Measurements from ENCODE around the gene TMEM158. TPM values are rescaled to one million over a fixed set of nuclear protein-coding genes. Genes with fewer than 3 reads are reported as not detected.

TMEM158 gene
- total RNA-seq, 1 experiment from 2014 or later = 0.15 TPM

DNA sequence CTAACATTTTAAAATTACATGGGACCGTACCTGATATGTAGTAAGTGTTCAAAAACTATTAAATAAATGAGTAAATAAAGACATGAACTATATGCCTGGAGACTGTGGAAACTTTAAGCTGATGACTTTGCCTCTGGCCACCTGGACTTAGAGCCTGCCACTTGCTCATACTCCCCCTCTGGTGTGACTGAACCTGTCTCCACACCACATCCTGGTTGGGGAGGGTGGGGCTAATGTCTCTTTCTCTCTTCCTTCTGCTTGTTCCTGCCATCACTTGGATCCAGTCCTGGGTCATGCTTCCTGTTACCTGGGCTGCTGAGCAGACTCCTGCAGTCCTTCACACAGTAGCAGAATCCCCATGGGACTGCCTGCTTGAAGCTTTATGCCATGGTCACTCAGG, 8.2 kb upstream of the TMEM158 start:
- DNase-seq (ENCODE audit: low spot score) = no peak

DNA sequence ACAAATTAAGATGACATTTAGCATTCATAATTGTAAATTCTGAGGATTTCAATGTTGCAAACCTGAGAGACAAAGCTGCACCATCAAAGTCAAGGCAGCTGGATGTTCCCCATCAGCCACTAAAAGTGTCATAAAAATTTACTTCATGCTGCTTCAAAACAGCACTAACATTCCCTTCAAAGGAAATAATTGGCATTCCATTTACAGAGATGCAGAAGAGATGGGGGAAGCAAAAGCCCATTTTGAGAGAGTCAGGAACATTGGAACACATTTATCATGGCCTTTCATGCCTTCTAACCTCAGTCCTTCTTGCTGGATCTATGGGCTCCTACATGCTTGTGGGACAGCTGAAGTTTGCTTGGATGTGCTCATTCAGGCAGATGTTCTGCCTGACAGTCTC, 6.4 kb upstream of the TMEM158 start:
- DNase-seq (ENCODE audit: low spot score) = no peak

DNA sequence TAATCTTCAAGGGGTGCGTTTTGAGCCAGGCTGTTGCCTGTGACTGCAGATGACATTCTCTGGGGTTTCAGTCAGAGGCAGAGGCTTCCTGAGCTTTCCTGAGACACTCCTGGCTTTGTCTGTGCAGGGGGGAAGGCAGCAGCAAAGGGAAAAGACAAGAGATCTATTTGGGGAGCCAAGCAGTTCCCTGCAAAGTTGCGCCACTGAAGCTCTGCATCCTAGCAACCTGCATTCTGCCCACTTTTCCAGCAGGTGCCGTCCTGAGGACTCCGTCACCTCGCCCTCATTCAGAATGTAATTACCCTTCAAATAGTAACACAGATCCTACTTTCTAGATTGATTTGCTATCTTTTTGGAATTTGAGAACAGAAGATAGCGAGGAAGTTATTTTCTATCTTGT, 1.9 kb upstream of the TMEM158 start:
- peak; percentile 21 for DNase-seq (ENCODE audit: low spot score)

DNA sequence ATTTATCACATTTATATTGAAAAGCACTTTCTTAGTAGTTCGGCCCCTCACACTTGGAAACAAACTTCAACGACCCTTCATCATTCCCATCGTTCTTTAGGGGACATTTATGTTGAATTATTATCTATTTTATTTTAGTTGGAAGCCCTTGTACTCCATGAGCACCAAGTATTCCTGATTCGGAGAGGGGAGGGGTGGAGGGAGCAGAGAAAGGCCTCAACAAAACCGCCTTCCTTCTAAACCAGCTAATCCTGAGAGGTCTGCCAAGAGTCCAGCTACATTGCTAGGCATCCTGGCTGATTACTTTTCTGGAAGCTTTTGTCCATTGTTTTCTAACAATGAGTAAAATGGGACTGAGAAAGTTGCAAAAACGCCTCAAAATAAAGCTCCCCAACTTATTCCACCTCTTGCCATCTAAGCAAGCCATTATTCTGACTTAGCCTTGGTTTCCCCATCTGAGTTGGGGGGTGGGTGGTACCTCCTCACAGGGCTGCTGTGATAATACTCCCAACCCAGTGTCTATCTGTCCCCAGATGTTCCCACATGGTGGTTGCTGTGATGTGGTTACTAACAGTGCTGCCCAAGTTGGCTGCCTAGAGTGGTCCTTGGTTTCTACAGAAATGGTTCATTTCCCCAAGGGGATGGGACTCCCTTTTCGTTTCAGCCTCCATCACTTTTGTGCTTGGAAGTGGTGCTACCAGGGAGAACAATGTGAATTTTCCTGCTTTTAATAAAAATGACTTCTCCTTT, 1.2 kb upstream of the TMEM158 start:
- no peak for DNase-seq (ENCODE audit: low spot score)

DNA sequence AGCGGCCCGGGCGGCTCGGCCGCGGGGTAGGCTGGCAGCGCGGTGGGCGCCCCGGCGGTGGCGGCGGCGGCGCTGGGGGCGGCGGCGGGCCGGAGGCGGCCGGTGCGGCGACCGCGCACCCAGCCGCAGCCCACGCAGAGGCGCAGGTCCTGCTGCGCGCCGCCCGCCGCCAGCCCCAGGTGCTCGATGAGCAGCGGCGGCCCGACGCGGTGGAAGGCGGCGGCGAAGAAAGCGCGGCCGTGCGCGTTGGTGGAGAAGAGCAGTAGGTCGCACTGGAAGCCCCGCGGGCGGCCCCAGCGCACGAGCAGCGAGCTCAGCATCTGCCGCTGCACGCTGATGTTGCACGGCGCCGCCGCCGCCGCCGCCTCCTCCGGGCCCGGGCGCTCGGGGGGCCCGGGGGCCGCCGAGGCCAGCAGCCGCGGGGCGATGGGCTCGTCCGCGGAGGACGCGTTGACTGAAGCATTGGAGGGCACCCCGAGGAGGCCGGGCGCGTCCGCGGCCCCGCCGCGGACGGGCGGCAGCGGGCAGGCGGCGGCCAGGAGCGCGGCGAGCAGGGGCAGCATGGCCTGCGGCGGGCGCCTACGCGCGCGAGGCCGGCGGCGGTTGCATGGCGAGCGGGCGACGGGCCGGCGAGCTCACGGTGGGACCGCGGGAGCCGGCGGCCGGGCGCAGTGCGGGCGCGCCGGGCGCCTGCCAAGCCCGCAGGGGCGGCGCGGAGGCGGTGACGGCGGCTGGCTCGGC, 452 bp downstream of the TMEM158 start:
- no peak for DNase-seq (ENCODE audit: low spot score)

DNA sequence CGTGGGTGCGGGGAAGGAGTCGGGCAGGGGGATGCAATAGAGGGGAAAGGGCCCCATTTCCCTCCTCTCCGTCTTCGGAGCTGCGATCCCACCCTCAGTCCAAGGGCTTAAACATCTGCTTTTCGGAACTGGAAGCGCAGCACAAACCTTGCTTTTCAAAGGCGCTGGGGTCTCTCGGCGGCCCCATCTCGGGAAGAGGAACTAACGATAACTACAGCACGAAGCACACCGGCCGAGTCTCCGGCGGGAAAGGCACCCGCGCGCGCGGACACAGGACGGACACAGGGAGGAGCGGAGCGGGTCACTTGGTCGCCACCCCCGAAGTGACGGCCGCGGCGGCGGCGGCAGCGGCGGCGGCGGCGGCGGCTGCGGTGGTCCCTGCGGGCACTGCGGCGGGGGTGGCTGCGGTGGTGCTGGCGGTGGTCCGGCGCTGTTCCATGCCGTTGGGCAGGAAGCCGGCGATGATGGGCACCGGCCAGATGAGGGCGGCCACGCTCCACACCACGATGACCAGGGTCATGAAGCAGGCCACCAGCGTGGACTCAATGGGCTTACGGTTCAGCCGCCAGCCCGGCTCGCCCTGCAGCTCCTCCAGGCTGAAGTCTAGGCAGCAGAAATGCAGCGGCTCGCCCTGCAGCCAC, 1.1 kb downstream of the TMEM158 start:
- peak; percentile 47 for DNase-seq (ENCODE audit: low spot score)

DNA sequence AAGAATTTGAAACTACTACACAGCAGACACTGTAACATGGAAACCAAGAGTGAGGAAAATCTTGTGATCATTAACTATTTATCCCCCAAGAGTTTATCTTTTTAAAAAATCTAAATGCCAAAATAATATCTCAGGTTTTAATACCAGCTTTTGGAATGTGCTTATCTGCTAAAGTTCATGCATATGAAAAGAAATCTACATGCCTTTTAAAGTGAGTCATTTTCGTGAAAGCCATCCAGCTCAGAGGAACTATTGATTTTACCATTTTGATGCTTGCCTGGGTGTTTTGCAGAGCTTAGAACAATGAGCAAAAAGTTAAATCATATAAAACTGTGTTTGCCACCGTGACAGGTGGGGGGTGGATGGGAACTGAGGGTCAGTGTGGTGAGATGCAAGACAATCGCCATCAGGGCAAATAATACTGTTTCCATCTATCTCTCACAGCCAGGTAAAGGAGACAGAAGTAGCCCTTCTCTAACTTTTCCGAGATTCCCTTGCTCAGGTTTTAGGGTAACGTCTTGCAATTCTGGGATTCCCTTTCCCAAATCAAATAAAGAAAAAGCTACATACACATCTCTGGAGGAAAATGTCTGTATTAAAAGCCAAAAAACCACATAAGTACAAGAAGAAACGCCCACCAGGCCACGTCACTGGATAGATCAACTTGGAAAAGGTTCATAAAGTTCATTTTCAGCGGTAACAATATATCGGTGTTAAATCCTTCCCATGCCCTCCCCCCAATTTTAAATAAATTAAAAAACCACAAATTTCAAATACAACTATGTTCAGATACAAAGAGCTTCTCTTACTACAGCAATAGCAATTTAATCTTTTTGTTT, 2.0 kb downstream of the TMEM158 start:
- no peak for DNase-seq (ENCODE audit: low spot score)

DNA sequence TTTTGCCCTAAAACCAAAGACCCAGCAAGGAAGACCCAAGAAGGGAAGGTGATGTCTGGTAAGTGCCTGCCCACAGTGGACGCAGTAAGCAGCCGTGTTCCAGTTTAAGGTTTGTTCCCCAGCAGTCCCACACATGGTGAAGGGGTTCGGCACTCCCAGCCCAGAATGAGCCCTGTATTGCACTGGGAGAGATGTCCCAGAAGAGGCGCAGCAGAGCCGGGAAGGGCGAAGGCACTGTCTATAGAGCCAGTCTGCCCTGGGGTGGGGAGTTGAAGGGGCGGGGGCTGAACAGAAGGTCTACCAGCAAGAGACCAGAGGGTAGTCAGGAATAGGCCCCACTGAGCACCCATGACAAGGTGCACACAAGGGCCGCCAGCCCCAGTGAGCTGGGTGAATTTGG, 6.4 kb downstream of the TMEM158 start:
- DNase-seq (ENCODE audit: low spot score) = no peak

DNA sequence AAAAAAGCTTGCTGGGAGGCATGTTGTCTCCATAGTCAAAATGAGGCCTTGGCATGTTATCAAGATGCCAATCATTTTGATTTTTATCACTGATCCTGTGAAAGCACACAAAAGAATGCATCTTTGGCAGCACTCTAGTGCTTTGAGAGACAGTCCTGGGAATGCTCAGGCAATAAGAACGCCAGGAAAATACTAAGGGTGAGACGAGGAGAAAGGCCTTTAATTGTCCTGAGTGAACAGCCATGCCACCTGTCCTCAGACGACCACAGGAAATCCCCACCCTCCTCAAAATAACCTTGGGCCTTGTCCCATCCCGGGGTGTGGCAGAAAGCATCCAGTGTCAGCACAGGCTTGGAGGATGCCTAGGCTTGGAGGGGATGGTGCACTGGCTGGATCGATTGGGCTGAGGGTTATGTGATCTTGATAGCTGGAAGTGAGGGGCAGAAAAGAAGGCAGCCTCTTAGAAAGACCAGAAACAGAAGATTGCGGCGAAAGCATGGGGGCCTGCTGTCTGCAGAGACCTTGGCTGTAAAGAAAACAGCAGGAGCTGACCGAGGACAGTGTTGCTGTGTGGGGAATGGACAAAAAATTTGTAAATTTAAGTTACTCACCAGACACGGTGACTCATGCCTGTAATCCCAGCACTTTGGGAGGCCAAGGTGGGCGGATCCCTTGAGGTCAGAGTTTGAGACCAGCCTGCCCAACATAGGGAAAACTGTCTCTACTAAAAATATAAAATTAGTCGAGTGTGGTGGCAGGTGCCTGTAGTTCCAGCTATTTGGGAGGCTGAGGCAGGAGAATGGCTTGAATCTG, 7.3 kb downstream of the TMEM158 start:
- DNase-seq (ENCODE audit: low spot score) = no peak

DNA sequence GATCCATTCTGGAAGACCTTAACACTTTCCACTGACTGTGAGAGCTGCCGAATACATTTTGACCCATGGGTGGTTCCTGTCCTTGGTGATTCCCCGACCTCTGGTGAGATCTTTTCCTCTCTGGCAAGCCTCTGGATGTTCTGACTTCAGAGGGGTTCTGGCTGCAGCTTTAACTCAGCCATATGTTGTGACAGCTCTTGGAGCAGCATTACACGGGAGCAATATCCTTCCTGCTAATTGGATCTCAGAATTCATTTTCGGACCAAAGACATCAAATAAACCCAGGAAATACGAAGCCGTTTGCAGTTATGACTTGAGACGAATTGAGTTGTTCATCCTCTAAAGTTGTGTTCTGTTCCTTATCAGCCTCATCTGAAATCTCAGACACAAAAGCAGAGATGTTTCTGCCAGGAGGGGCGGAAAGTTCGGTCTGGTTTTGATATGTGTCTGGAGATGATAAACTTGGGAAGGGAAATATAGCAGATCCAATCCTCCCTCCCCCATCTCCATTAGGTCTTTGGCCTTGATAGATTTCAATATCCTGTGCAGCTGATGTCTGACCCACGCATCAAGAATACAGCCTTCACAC, 10.0 kb downstream of the TMEM158 start:
- no peak for DNase-seq (ENCODE audit: low spot score)

DNA sequence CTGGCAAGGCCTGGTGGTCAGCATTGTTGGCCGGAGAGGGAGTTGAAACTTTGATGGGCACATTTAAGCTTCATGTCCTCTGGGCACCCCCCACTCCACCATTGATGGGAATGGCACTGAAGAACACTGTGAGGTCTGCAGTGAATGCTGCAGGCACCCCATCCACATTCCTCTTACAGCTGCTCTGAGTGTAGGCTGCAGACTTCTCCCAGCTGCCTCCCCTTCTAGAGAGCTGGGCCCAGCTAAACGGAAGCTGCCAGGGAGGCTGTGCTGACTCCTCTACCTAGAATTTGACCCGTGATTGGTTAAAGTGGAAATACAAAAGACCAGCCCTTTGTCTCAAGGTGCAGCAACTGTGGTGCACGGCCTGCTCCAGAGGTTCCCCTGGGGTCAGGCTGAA, 10.6 kb downstream of the TMEM158 start:
- no peak for DNase-seq (ENCODE audit: low spot score)

DNA sequence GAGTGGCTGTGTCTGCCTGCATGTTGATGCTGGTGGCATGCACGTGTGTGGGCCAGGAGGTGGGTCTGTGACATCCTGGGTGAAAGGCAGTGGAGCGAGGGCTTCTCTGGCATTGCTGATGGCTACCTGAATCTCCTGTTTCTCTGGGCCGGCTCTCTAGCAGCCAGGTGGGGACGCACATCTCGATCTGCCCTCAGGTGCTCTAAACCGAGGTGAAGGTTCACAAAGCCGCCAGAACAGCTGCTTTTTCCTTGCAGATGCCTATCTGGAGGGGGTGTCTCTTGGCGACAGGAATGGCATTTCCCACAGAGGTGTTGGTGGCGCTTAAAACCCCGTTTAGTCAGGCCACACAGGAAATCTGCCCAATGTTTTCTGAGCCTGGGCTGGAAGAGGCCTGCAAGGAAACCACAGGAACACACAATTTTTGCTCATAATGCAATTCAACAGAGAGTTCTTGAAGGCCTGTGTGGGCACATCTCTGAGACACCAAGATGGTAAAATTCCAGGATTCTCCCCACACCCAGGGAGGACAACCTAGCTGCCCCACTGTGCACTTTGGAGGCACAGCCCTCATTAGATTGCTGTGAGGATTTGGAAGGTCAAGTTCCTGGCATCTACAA, 11.9 kb downstream of the TMEM158 start:
- DNase-seq (ENCODE audit: low spot score) = no peak

DNA sequence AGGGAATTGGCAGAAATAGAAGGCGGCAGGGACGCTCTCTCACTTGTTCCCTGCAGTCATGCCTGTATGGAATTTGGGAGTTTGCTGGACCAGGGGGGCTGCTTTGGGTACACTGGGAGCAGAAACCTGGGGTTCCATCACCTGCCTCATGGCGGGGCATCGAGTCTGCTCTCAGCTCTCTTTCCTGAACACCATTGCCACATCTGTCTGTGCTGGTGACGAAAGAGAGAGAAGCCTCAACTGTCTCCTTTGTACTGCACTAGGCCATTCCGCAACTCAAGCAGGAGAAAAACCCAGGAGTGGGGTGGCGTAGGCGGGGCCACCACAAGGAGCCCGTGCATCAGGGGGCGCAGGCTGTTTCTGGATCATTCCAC, 14.0 kb downstream of the TMEM158 start:
- DNase-seq (ENCODE audit: low spot score) = no peak

DNA sequence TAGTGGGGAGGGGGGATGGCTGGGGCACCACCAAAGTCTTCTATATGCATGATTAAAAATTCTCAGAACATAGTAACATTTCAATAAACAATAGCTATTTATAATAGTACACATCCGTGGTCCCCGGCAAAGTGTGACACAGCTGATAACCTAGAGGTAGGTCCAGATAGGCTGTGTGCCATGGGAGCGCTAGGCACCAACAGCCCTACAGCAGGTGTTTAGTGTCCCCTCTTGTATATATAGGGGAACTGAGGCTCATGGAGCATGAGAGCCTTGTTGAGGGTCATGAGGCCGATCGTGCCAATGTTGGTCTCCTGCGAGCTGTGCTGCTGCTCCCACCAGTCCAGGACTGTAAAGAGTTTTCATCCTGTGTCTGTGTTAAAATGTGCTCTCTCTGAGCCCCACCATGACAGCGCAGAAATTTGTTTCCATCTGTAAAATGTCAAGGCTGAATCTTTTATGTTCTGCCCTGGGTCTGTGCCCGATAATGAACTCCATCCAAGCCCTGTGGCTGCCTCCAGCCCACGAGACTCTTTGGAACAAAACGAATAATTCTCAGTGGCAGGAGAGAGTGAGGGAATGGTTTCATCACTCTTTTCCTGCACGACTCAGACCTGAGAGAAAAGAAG, 14.5 kb downstream of the TMEM158 start:
- DNase-seq (ENCODE audit: low spot score) = no peak

DNA sequence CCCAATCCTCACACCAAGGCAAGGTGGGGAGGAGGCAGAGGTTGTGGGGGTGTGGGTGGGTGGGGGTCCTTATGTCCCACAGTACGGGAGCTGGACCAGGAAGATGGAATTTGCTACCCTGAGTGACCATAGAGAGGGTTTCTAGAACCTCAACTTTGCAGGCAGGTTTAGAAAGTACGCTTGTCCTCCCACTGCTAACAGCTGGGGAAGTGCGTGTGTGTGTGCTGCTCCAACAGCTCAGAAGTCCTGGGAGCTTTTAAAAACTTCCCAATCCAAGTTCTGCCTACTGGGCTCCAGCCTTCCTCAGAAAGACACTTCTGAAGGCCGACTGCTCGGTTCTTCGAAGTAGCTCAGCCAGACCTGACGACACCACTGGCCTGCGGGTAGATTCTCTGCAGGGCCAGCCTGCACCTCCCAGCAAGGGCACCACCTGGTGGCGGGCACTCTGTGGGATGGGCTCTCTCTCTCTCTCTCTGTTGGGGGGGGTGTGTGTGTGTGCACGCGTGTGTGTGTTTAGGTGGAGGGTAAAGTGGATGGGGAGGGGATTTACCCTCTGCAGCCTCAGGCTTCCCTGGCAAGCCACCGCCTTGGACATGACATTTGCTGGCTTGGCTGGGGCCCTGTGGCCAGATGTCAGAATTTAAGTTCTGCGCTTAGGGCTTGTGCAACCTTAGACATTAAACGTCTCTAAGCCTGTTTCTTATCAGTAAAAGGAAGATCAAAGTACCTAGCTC, 15.6 kb downstream of the TMEM158 start:
- peak; percentile 71 for DNase-seq (ENCODE audit: low spot score)

DNA sequence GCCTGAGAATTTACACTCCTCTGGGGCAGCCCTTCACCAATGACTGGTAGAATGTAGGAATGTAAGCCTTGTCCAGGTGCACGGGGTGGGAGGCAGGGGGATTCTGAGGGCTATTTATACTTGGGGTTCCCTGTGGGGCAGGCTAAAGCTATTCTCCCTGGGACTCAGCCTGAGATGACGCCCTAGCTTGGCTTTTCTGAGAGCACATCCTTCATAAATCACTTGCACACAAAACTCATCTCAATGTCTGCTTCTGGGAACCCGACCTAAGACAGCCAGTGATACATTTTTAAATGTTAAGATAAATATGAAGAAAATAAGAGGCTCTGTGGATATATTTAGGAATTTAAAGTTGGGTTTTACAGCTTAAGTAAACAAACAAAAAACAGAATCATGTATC, 16.6 kb downstream of the TMEM158 start:
- no peak for DNase-seq (ENCODE audit: low spot score)

DNA sequence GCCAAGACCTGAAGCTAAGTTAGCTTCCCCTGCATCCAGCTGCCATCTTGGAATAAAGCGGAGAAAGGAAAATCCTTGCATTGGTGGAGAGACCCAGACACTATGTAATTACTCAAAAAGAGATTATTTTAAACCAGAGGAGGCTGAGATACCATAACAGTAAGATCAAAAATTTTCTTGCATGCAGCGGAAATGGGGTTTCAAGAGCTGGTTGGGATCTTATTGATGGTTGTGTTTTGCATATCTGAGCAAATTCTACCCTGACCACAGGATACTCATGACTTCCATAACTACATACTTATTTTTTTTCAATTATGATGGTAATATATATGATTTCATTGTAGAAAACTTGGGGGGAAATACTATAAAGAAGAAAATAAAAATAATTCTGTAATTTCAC, 17.5 kb downstream of the TMEM158 start:
- DNase-seq (ENCODE audit: low spot score) = no peak

DNA sequence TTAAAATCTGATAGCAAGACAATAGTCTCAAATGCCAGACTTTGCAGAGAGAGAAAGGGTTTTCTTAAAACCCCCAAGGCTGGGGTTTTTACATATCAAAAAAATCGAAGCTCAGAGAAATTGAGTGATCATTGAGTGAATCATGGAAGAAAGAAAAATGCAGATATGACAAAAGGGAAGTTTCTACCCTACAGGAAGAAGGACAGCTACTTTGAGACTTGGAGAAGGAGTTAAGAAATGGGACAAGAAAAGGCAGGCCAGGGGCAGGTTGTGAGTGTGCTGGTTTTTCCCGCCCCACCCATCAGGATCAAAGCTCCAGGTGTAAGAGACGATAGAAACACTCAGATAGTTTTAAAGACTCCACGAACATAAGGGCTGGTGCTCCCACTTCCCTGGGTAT, 18.6 kb downstream of the TMEM158 start:
- no peak for DNase-seq (ENCODE audit: low spot score)

DNA sequence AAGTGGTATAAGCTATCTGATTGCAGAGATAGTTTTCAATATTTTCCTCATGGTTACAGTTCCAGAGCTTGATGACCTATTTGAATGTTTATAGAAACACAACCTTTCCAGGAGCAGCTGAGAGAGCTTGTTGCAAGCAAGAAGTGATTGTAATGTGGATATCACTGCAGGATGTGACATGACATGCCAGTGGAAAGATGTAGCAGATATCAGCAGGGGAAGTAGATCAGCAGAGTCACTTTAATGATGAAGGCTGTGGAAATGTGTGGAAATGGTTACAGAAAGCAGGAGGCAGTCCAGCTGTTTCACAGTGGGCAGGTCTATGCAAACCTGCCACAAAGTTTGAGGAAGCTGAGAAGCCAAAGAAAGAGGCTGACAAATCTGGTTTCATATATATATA, 21.0 kb downstream of the TMEM158 start:
- DNase-seq (ENCODE audit: low spot score) = no peak
